ENCODE measurements around the gene ATP6V1E1. TPM values are rescaled to one million over a fixed set of nuclear protein-coding genes. Genes with fewer than 3 reads are reported as not detected.

Gene ATP6V1E1
- total and polyA plus RNA-seq, 2 of the 13 experiments (the other 11 are each of a cell fraction or from before 2014, with no cell fraction given): 69.3 to 90.9 TPM

- intact Hi-C loops (cut with micrococcal nuclease; ENCODE audit: unreplicated experiment) (no loop called here), in situ Hi-C loops (cut with HindIII; ENCODE audit: extremely low pct_ligation_motif_present, low pct_unique_long_range_greater_than_20kb) (no loop called here)
- no peak overlapping the region for H3K9ac ChIP-seq (ENCODE audit: insufficient read depth, low read depth, low read length)
- no peak for DNase-seq (ENCODE audit: low spot score)
- no peak for ATAC-seq
- peaks cover 15 to 36% of the 10 kb centered on the region in 2 experiments; a peak in 4 of 5 replicates for H3K36me3 ChIP-seq (replicated peaks in 1 of 2; ENCODE audit: control insufficient read depth in 1 of 2, insufficient read depth in 2 of 2, low read length in 2 of 2)
- ChIA-PET CTCF (ENCODE audit: low intra/inter-chr PET ratio, low total read pairs) (no interaction called here), POLR2A (no interaction called here)
- no peak overlapping the region for H3K4me2 ChIP-seq (ENCODE audit: low read depth, low read length)
- no peaks in the 10 kb centered on the region for H4K20me1 ChIP-seq (ENCODE audit: insufficient read depth, low read length)
- 95% methylated on average over 5 of the region's 5 CpGs for WGBS (ENCODE audit: low lambda C conversion rate)
- no TSS peak for BruUV-seq (replicated peaks)
- H3K27ac ChIP-seq (ENCODE audit: extremely low read length, insufficient read depth, low read length): no peak overlapping the region
- TF ChIP-seq ZNF296 (CRISPR knock-in tag; conservative IDR thresholded peaks at IDR 0.05) (no peak), SIN3A (IDR thresholded peaks at IDR 0.05; ENCODE audit: borderline replicate concordance, low read depth, low read length) (no peak), ZNF790 (CRISPR knock-in tag; IDR thresholded peaks at IDR 0.05; ENCODE audit: borderline replicate concordance) (no peak), ZNF33A (CRISPR knock-in tag; IDR thresholded peaks at IDR 0.05; ENCODE audit: borderline replicate concordance) (no peak), GATAD1 (CRISPR knock-in tag; IDR thresholded peaks at IDR 0.05) (no peak), ZNF331 (CRISPR knock-in tag; IDR thresholded peaks at IDR 0.05) (no peak), ARNT (IDR thresholded peaks at IDR 0.05) (no peak), ZNF639 (CRISPR knock-in tag; conservative IDR thresholded peaks at IDR 0.05) (no peak), SIX1 (CRISPR knock-in tag; IDR thresholded peaks at IDR 0.05; ENCODE audit: borderline replicate concordance) (no peak), CHCHD3 (CRISPR knock-in tag; IDR thresholded peaks at IDR 0.05) (no peak), ATF7 (IDR thresholded peaks at IDR 0.05) (no peak), ATF7 (CRISPR knock-in tag; IDR thresholded peaks at IDR 0.05) (no peak), ZFP62 (CRISPR knock-in tag; IDR thresholded peaks at IDR 0.05) (no peak)
- TF ChIP-seq, protein P1, sequence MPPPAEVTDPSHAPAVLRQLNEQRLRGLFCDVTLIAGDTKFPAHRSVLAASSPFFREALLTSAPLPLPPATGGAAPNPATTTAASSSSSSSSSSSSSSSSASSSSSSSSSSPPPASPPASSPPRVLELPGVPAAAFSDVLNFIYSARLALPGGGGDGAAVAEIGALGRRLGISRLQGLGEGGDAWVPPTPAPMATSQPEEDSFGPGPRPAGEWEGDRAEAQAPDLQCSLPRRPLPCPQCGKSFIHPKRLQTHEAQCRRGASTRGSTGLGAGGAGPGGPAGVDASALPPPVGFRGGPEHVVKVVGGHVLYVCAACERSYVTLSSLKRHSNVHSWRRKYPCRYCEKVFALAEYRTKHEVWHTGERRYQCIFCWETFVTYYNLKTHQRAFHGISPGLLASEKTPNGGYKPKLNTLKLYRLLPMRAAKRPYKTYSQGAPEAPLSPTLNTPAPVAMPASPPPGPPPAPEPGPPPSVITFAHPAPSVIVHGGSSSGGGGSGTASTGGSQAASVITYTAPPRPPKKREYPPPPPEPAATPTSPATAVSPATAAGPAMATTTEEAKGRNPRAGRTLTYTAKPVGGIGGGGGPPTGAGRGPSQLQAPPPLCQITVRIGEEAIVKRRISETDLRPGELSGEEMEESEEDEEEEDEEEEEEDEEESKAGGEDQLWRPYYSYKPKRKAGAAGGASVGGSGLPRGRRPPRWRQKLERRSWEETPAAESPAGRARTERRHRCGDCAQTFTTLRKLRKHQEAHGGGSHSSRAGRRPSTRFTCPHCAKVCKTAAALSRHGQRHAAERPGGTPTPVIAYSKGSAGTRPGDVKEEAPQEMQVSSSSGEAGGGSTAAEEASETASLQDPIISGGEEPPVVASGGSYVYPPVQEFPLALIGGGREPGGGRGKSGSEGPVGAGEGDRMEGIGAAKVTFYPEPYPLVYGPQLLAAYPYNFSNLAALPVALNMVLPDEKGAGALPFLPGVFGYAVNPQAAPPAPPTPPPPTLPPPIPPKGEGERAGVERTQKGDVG (CRISPR knock-in tag; IDR thresholded peaks at IDR 0.05; ENCODE audit: borderline replicate concordance): no peak
- H3K4me1 ChIP-seq (ENCODE audit: insufficient read depth, low read length): no peaks in the 10 kb centered on the region
- H3K79me2 ChIP-seq (ENCODE audit: insufficient read depth, low read length): peaks cover 13% of the 10 kb centered on the region
- H3K4me3 ChIP-seq (replicated peaks in 1 of 3; ENCODE audit: insufficient read depth in 1 of 3, low read depth in 2 of 3, low read length in 3 of 3): no peak overlapping the region
- no peak for FAIRE-seq
- no peaks in the 10 kb centered on the region for H3K27me3 ChIP-seq (ENCODE audit: control insufficient read depth in 1 of 2, insufficient read depth in 2 of 2, low read length in 2 of 2)
- no peaks in the 10 kb centered on the region for H3K9me3 ChIP-seq (ENCODE audit: low read length)
- no peak overlapping the region for H2AFZ ChIP-seq (ENCODE audit: low read length)
Observed at GRCh38 chr22:17606496-17606895, 22.1 kb downstream of the ATP6V1E1 start.

Data from HepG2 (cell line).